Vagina (tissue), 2 donors: Measurements from ENCODE around the gene EPB41.

Experiments used
- CTCF ChIP-seq, 3 experiments: fragments of 450-650 bp in 2 of 3; fragments of 200-600 bp in 1 of 3; sonication (generic) in 1 of 3; IDR thresholded peaks; one replicate each; pipeline ENCODE4 v1.5.1; 2017 to 2019; ENCODE audit warnings: antibody characterized with exemption in 3 of 3, mild to moderate bottlenecking in 2 of 3, moderate library complexity in 2 of 3
- POLR2A ChIP-seq, 2 donors: fragments of 450-650 bp; IDR thresholded peaks; one replicate each; pipeline ENCODE4 v1.6.1; 2017; ENCODE audit warnings: antibody characterized with exemption in 2 of 2, mild to moderate bottlenecking in 2 of 2, moderate library complexity in 2 of 2
- POLR2AphosphoS5 ChIP-seq, 2 donors: sonication (generic); formaldehyde crosslinking; IDR thresholded peaks; one replicate each; pipeline ENCODE4 v1.9.0; 2017; ENCODE audit warnings: antibody characterized with exemption in 2 of 2, mild to moderate bottlenecking in 2 of 2, low read depth in 1 of 2; ENCODE audit not compliant: insufficient read depth in 1 of 2

DNA sequence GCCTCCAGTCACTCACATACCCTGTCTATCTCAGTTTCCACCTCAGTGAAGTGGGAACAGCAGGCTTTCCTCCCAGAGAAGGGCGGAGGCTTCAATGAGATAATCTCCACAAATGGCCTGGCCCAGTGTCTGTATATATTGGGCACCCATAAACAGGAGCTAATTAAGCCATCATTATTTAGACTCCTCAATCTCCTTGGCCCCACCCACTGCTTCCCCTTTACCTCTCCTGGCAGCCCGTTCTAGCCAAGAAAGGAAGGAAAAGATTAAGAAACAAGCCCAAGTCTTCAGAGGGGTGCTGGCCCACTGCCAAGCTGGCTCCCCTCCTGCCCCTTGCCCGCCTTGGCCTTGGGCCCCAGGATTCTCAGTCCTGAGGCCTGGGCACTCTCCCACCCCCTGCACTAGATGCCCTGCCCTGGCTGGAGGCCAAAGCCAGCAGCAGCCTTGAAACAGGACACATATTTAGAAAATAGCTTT is 15.9 kb upstream of the EPB41 start:
- no peak for TF ChIP-seq CTCF (IDR thresholded peaks at IDR 0.05)
- TF ChIP-seq POLR2A (IDR thresholded peaks at IDR 0.05): no peak
- no peak for TF ChIP-seq POLR2AphosphoS5 (IDR thresholded peaks at IDR 0.05; ENCODE audit: insufficient read depth in 1 of 2, low read depth in 1 of 2)
